Endodermal cell (in vitro differentiated cells): ENCODE results near the gene ZNF865. TPM values are rescaled to one million over a fixed set of nuclear protein-coding genes. Genes with fewer than 3 reads are reported as not detected.

Source experiments
- DNase-seq: peaks from one replicate; pipeline ENCODE4 v3.0.0-alpha.2; 2017
- H3K27ac ChIP-seq: 2 replicates; pipeline ENCODE4 v1.5.1; 2013; ENCODE audit warnings: mild to moderate bottlenecking, low read depth, low read length, moderate library complexity
- H3K27me3 ChIP-seq: 2 replicates; pipeline ENCODE4 v1.6.1; 2013; ENCODE audit warnings: mild to moderate bottlenecking, low read length, moderate library complexity; ENCODE audit not compliant: insufficient read depth, control insufficient read depth, poor library complexity, severe bottlenecking
- H3K36me3 ChIP-seq: 2 replicates; pipeline ENCODE4 v1.7.0; 2013; ENCODE audit warnings: mild to moderate bottlenecking, low read length, moderate library complexity; ENCODE audit not compliant: control insufficient read depth, insufficient read depth
- H3K4me1 ChIP-seq: one replicate; pipeline ENCODE4 v1.7.0; 2013; ENCODE audit warnings: low read length; ENCODE audit not compliant: control insufficient read depth, insufficient read depth
- H3K4me3 ChIP-seq: 2 replicates; pipeline ENCODE4 v1.5.1; 2013; ENCODE audit warnings: mild to moderate bottlenecking, low read length, moderate library complexity
- H3K9ac ChIP-seq: 2 replicates; pipeline ENCODE4 v1.6.1; 2013; ENCODE audit warnings: mild to moderate bottlenecking, low read length, moderate library complexity; ENCODE audit not compliant: poor library complexity, severe bottlenecking; ENCODE audit errors: extremely low read depth
- H3K9me3 ChIP-seq: 2 replicates; pipeline ENCODE4 v1.6.1; 2013; ENCODE audit warnings: mild to moderate bottlenecking, low read length, moderate library complexity; ENCODE audit not compliant: control insufficient read depth
- H3K27ac Mint-ChIP-seq: 2 replicates; pipeline ENCODE4 v1.8.0; 2020; ENCODE audit warnings: mixed read lengths
- H3K27me3 Mint-ChIP-seq: 2 replicates; pipeline ENCODE4 v1.8.0; 2021; ENCODE audit warnings: mild to moderate bottlenecking, mixed read lengths; ENCODE audit not compliant: insufficient read depth
- H3K36me3 Mint-ChIP-seq: 2 replicates; pipeline ENCODE4 v1.8.0; 2020; ENCODE audit warnings: low read depth, mixed read lengths
- H3K4me1 Mint-ChIP-seq: 2 replicates; pipeline ENCODE4 v1.8.0; 2020; ENCODE audit warnings: mixed read lengths
- H3K4me3 Mint-ChIP-seq: 2 replicates; pipeline ENCODE4 v1.8.0; 2020; ENCODE audit warnings: mild to moderate bottlenecking, moderate library complexity, mixed read lengths
- H3K9me3 Mint-ChIP-seq: 2 replicates; pipeline ENCODE4 v1.8.0; 2020; ENCODE audit warnings: mild to moderate bottlenecking, mixed read lengths
- WGBS, 2 experiments: methylation state at CpG; one replicate each; pipeline versions ENCODE4 v1.1.5 to v1.1.7; 2013; ENCODE audit warnings: missing lambda C conversion rate in 2 of 2, mixed read lengths in 1 of 2; ENCODE audit not compliant: insufficient coverage in 1 of 2, insufficient read length in 1 of 2; 5-methylcytosine and 5-hydroxymethylcytosine counted together
- total RNA-seq, 2 donors: library from RNA; stranded (reverse); fragmentation: NEBNext Ultra II Directional in 1 of 2; extraction: Animal tissue kit (Norgen Biotek cat#: 25700) in 1 of 2; gene quantifications; 2 replicates in 1 of 2; 3 replicates in 1 of 2; pipeline ENCODE4 v1.2.1, GENCODE V29; 2021
- TF ChIP-seq, protein P1 (sequence below): fragments of 200-600 bp; sonication (generic); conservative IDR thresholded peaks from 2 replicates; pipeline ENCODE4 v1.5.0; 2021; ENCODE audit warnings: antibody characterized with exemption, mild to moderate bottlenecking

Gene ZNF865
- total RNA-seq, 2 donors from 2014 or later = 14.5 to 14.9 TPM

DNA sequence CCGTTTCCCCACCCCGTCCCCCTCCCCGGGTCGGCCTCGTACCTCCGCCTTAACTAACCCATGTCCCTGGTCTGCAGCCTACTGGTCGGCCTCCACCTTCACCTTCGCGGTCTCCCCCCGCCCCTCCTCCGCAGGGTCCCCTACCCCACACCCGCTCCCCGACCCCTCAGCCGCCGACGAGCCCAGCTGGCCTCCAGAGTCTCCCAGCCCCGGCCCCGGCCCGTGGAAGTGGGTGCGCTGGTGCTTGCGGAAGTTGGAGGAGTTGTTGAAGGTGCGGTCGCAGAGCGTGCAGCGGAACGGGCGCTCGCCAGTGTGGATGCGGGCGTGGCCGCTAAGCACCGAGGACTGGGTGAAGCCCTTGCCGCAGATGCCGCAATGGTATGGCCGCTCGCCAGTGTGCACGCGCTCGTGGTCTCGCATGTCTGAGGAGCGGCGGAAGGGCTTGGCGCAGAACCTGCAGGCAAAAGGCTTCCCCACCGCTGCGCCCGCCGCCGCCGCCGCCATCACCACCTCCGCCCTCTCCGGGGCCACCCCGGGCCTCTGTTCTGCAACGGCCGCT, 16.3 kb downstream of the ZNF865 start:
- Histone ChIP-seq H3K4me3 (no peak overlapping the region), H3K4me1 (no peaks in the 10 kb centered on the region), H3K9me3 (no peaks in the 10 kb centered on the region), H3K27me3 (no peaks in the 10 kb centered on the region), H3K9ac (no peak overlapping the region), H3K36me3 (peaks cover 20% of the 10 kb centered on the region), H3K27ac (no peak overlapping the region)
- H3K36me3 Mint-ChIP-seq = peaks cover 21% of the 10 kb centered on the region
- WGBS, 2 experiments = 96 to 97% methylated on average over 29 to 54 of the region's 55 CpGs
- no peaks in the 10 kb centered on the region for H3K27me3 Mint-ChIP-seq
- no peak overlapping the region for H3K4me3 Mint-ChIP-seq
- H3K4me1 Mint-ChIP-seq = peaks cover 2% of the 10 kb centered on the region
- H3K9me3 Mint-ChIP-seq = no peaks in the 10 kb centered on the region
- TF ChIP-seq, protein P1, sequence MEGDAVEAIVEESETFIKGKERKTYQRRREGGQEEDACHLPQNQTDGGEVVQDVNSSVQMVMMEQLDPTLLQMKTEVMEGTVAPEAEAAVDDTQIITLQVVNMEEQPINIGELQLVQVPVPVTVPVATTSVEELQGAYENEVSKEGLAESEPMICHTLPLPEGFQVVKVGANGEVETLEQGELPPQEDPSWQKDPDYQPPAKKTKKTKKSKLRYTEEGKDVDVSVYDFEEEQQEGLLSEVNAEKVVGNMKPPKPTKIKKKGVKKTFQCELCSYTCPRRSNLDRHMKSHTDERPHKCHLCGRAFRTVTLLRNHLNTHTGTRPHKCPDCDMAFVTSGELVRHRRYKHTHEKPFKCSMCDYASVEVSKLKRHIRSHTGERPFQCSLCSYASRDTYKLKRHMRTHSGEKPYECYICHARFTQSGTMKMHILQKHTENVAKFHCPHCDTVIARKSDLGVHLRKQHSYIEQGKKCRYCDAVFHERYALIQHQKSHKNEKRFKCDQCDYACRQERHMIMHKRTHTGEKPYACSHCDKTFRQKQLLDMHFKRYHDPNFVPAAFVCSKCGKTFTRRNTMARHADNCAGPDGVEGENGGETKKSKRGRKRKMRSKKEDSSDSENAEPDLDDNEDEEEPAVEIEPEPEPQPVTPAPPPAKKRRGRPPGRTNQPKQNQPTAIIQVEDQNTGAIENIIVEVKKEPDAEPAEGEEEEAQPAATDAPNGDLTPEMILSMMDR = no peak
- H3K27ac Mint-ChIP-seq = no peak overlapping the region
- no peak for DNase-seq

GRCh38 chr19:55622242-55622969, 17.0 kb downstream of the ZNF865 start:
- Mint-ChIP-seq H3K9me3 (no peaks in the 10 kb centered on the region), H3K27ac (no peak overlapping the region), H3K36me3 (peaks cover 15% of the 10 kb centered on the region), H3K4me1 (peaks cover 2% of the 10 kb centered on the region), H3K4me3 (no peak overlapping the region), H3K27me3 (peaks cover 2% of the 10 kb centered on the region)
- 96 to 98% methylated on average over 28 to 40 of the region's 40 CpGs for WGBS, 2 experiments
- Histone ChIP-seq H3K9ac (no peak overlapping the region), H3K27ac (no peak overlapping the region), H3K27me3 (no peaks in the 10 kb centered on the region), H3K9me3 (no peaks in the 10 kb centered on the region), H3K36me3 (peaks cover 18% of the 10 kb centered on the region), H3K4me1 (no peaks in the 10 kb centered on the region), H3K4me3 (no peak overlapping the region)
- TF ChIP-seq, protein P1 = no peak
- no peak for DNase-seq

DNA sequence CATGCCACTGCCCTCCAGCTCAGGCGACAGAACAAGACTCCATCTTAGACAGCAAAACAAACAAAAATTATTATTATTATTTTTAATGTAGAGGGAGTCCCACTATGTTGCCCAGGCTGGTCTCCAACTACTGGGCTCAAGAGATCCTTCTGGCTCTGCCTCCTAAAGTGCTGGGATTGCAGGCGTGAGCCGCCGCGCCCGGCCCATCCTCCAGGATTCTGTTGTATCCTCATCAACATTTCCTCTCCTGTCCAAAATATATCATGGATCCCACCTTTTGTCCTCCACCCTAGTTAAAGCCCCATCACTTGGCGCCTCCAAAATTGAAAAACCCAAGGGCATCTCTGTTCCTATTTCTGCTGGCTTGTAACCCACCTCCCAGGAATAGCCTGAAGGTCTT, 17.7 kb downstream of the ZNF865 start:
- H3K9me3 Mint-ChIP-seq = no peaks in the 10 kb centered on the region
- Histone ChIP-seq H3K27ac (no peak overlapping the region), H3K9ac (no peak overlapping the region)

More for the DNA sequence above, 17.7 kb downstream of the ZNF865 start:
- Histone ChIP-seq H3K4me1 (no peaks in the 10 kb centered on the region), H3K4me3 (no peak overlapping the region), H3K27me3 (no peaks in the 10 kb centered on the region), H3K36me3 (peaks cover 13% of the 10 kb centered on the region), H3K9me3 (no peaks in the 10 kb centered on the region)
- peak overlapping the region; percentile 73 for H3K4me3 Mint-ChIP-seq
- 95 to 96% methylated on average over 6 of the region's 7 CpGs for WGBS, 2 experiments
- TF ChIP-seq, protein P1 = no peak
- H3K27ac Mint-ChIP-seq = no peak overlapping the region
- H3K36me3 Mint-ChIP-seq = peaks cover 11% of the 10 kb centered on the region
- no peak for DNase-seq
- peaks cover 2% of the 10 kb centered on the region for H3K4me1 Mint-ChIP-seq
- H3K27me3 Mint-ChIP-seq = peaks cover 7% of the 10 kb centered on the region
